ENCODE measurements around the gene KRTAP21-2. TPM values are rescaled to one million over a fixed set of nuclear protein-coding genes. Genes with fewer than 3 reads are reported as not detected.
"Not testable (repeated sequence)": the region's sequence is repeated elsewhere in the genome, so short reads cannot be mapped to it uniquely, and the experiment has no call there.

The KRTAP21-2 gene
- not detected for total RNA-seq

DNA sequence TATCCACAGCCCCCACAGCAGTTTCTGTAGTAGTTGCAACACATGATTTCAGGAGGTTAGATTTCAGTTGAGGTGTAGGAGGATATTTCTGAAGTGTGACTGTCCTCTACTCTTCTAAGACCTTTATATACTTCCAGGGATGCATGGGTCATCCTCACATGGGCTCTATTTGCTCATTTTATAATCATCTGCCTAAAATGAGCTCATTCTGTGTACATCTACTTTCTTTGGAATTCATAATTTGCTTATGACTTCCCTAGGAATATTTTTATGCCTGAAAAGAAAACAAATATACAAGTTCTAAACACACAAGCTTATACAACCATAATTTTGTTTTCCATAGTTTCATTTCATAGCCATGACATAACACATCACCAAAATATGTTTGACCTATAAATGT, at the start of gene KRTAP21-2:
Gene KRTAP21-2 (minus strand): TSS at position 101 of the 400 bp plus-strand sequence. CDS start 57 bp downstream, at position 44.
- POLR2A ChIA-PET, result no interaction called here
- no peaks in the 10 kb centered on the region for H3K36me3 Mint-ChIP-seq (ENCODE audit: low read depth)
- DNase-seq, result no peak
- no peak within 1 kb of the TSS for H3K27ac Mint-ChIP-seq
- peaks cover 2% of the 10 kb centered on the region for H3K9me3 Mint-ChIP-seq
- H3K27me3 Mint-ChIP-seq, result no peaks in the 10 kb centered on the region
- H3K4me1 Mint-ChIP-seq, result no peaks in the 10 kb centered on the region
- CTCF ChIA-PET, result no interaction called here
- H3K4me3 Mint-ChIP-seq, result no peak within 1 kb of the TSS

DNA sequence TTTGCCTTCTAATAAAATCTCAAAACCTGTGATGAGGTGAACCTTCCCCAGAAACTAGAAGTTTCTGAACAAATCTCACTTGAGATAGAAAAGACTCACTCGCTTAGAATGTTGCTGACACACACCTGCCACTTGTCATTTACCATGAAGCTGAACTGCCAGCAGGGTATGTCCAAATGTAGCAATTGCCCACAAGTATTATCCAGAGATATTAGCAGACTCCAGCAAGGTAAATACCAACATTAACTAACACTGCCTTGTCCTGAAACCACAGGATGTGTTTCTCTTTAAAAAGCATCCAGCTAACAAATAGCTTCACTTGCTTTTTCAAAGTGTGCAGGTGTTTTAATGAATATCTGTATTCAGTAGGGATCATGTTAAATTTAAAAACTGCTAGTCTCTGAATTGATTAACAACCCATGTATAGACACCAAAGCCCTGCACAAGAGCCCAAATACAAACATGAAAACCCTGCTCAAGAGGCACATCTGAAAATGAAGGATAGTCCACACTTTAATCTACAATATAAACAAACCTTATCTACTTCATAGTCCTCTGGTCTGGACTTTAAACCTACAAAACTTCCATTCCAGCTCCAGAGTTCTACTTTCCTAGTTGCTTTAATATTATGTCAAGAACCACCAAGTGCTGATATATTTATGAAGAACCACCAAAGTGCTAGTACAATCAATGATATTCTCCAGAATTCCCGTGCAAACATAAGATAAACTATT, 46.7 kb upstream of the KRTAP21-2 start:
- H3K9me3 Mint-ChIP-seq, result no peaks in the 10 kb centered on the region
- H3K36me3 Mint-ChIP-seq (ENCODE audit: low read depth), result no peaks in the 10 kb centered on the region
- ChIA-PET POLR2A (no interaction called here), CTCF (no interaction called here)
- no peak for DNase-seq
- H3K4me3 Mint-ChIP-seq, result no peak overlapping the region
- no peak overlapping the region for H3K27ac Mint-ChIP-seq
- peaks cover 10% of the 10 kb centered on the region for H3K27me3 Mint-ChIP-seq
- H3K4me1 Mint-ChIP-seq, result no peaks in the 10 kb centered on the region

DNA sequence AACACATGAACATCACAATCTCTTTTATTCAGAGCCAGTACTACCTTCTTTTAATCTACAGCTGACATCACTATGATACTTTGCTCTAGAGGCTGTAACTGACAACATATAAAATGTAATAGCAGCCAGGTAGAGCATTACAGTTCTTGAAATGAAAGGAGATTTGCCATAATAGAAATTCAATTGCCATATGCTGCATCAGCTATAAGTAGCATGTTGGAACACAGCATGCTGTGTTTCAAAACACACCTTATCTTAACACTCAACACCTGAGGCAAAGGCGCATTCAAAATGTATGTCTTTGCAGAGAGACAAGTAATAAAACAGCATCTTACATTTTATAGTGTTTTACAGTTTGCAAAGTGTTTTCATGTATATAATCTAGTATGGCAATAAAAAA, 32.2 kb upstream of the KRTAP21-2 start:
- Mint-ChIP-seq H3K27ac (no peak overlapping the region), H3K4me3 (no peak overlapping the region), H3K4me1 (no peaks in the 10 kb centered on the region), H3K9me3 (no peaks in the 10 kb centered on the region), H3K36me3 (ENCODE audit: low read depth) (no peaks in the 10 kb centered on the region), H3K27me3 (peaks cover 3% of the 10 kb centered on the region)
- POLR2A ChIA-PET, result no interaction called here
- DNase-seq, result no peak
- CTCF ChIA-PET, result no interaction called here

GRCh38 chr21:30769724-30770431, 22.8 kb upstream of the KRTAP21-2 start:
- no peaks in the 10 kb centered on the region for H3K9me3 Mint-ChIP-seq
- H3K4me3 Mint-ChIP-seq, result no peak overlapping the region
- no peaks in the 10 kb centered on the region for H3K27me3 Mint-ChIP-seq
- CTCF ChIA-PET, result no interaction called here
- no peaks in the 10 kb centered on the region for H3K4me1 Mint-ChIP-seq
- no peak for DNase-seq
- no peaks in the 10 kb centered on the region for H3K36me3 Mint-ChIP-seq (ENCODE audit: low read depth)
- H3K27ac Mint-ChIP-seq, result no peak overlapping the region
- POLR2A ChIA-PET, result no interaction called here

DNA sequence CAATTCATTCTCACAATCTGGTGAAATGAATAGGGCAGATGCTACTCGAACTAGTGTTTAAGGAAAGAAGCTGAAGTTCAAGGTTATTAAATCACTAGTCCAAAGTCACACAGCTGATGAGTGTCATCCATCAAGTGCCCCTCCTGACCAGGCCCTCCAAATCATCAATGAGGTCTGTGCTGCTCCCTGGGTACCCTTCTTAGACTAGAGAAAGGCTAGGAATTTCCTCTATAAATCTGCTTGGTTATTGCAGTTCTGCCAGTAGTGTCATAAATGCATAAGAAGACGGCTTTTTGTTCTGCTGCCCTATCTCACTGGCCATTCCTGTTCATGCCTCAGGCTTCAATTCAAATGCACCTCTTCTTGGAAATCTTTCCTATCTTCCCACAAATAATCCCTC, 13.7 kb upstream of the KRTAP21-2 start:
- H3K27ac Mint-ChIP-seq, result no peak overlapping the region
- H3K27me3 Mint-ChIP-seq, result peaks cover 2% of the 10 kb centered on the region
- no peaks in the 10 kb centered on the region for H3K9me3 Mint-ChIP-seq
- H3K36me3 Mint-ChIP-seq (ENCODE audit: low read depth), result no peaks in the 10 kb centered on the region
- no peak overlapping the region for H3K4me3 Mint-ChIP-seq
- H3K4me1 Mint-ChIP-seq, result no peaks in the 10 kb centered on the region
- no peak for DNase-seq
- ChIA-PET POLR2A (no interaction called here), CTCF (no interaction called here)

- no peaks in the 10 kb centered on the region for H3K36me3 Mint-ChIP-seq (ENCODE audit: low read depth)
- POLR2A ChIA-PET, result no interaction called here
- H3K4me1 Mint-ChIP-seq, result no peaks in the 10 kb centered on the region
- no peak overlapping the region for H3K27ac Mint-ChIP-seq
- CTCF ChIA-PET, result no interaction called here
- H3K9me3 Mint-ChIP-seq, result no peaks in the 10 kb centered on the region
- no peak overlapping the region for H3K4me3 Mint-ChIP-seq
- peaks cover 4% of the 10 kb centered on the region for H3K27me3 Mint-ChIP-seq
- DNase-seq, result no peak
Measured at GRCh38 chr21:30758306-30758705, 11.2 kb upstream of the KRTAP21-2 start.

GRCh38 chr21:30755328-30755727, 8.3 kb upstream of the KRTAP21-2 start, which contains the start of gene KRTAP21-1:
KRTAP21-1 (minus strand) TSS chr21:30755428; CDS start chr21:30755378, 50 bp downstream.
- H3K27ac Mint-ChIP-seq; H3K9me3 Mint-ChIP-seq; H3K27me3 Mint-ChIP-seq; H3K36me3 Mint-ChIP-seq (ENCODE audit: low read depth); DNase-seq; H3K4me3 Mint-ChIP-seq; CTCF ChIA-PET; H3K4me1 Mint-ChIP-seq; POLR2A ChIA-PET: not testable (repeated sequence)

DNA sequence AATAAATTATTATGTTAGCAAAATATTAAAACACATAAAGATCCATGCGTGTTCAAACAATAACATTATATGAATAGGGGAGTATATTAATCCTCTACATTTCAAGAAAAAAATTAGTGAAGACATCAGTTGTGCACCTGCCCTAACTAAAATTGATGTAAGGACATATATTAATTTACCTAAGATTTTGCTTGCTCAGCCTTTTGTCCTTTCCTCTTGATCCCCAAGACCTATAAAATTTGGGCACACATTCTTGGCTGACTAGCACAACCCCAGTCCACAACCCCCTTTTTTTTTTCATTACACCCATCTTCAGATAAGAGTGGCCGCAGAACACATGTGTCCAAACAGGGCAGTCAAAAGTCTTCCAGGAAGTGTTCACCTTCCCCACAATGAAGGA, 6.6 kb downstream of the KRTAP21-2 start:
- Mint-ChIP-seq H3K9me3 (peaks cover 2% of the 10 kb centered on the region), H3K4me1 (no peaks in the 10 kb centered on the region), H3K36me3 (ENCODE audit: low read depth) (no peaks in the 10 kb centered on the region), H3K4me3 (no peak overlapping the region), H3K27me3 (peaks cover 6% of the 10 kb centered on the region), H3K27ac (no peak overlapping the region)
- ChIA-PET POLR2A (no interaction called here), CTCF (no interaction called here)
- DNase-seq, result no peak

DNA sequence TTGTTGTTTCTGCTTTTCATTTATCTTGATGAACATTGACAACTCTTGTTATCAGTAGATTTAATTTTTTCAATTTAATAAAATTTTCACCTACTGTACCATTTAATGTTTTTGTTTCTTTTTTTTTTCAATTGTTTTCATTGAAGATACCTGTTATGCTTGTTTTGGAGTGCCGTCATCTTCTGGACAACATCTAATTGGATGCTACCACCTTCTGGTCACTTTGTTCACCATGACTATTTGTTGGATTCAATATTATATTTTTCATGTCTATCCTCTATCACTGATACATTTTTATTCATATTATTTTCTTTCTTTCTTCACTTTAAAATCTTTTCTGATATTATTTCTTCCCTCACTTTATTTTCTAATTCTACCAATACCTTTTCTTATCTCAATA, 14.0 kb downstream of the KRTAP21-2 start:
- ChIA-PET POLR2A (no interaction called here), CTCF (no interaction called here)
- peaks cover 15% of the 10 kb centered on the region for H3K27me3 Mint-ChIP-seq
- H3K27ac Mint-ChIP-seq, result no peak overlapping the region
- DNase-seq, result no peak
- H3K9me3 Mint-ChIP-seq, result no peaks in the 10 kb centered on the region
- H3K4me3 Mint-ChIP-seq, result no peak overlapping the region
- H3K36me3 Mint-ChIP-seq (ENCODE audit: low read depth), result no peaks in the 10 kb centered on the region
- no peaks in the 10 kb centered on the region for H3K4me1 Mint-ChIP-seq

DNA sequence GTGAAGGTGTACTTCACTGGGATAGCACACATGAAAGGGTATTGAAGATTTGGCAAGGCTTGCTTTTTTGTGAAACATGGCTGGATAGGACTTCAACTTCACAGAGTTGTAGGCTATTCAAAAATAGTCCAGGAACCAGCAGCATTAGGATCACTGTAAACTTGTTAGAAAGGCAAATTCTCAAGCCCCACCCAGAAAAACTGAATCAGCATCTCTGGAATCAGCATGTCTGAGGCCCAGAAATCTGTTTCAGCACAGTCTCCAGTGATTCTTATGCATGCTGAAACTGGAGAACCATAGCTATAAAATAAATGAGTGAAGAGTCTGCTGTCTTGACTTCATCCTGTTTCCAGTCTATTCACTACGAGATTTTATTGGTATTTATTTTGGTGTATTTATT, 20.3 kb downstream of the KRTAP21-2 start:
- Mint-ChIP-seq H3K27me3 (peaks cover 18% of the 10 kb centered on the region), H3K4me1 (no peaks in the 10 kb centered on the region), H3K27ac (no peak overlapping the region), H3K4me3 (no peak overlapping the region), H3K36me3 (ENCODE audit: low read depth) (peaks cover 4% of the 10 kb centered on the region), H3K9me3 (no peaks in the 10 kb centered on the region)
- POLR2A ChIA-PET, result no interaction called here
- CTCF ChIA-PET, result no interaction called here
- DNase-seq, result no peak

GRCh38 chr21:30719401-30719800, 27.7 kb downstream of the KRTAP21-2 start:
- H3K36me3 Mint-ChIP-seq (ENCODE audit: low read depth), result no peaks in the 10 kb centered on the region
- no peaks in the 10 kb centered on the region for H3K9me3 Mint-ChIP-seq
- peaks cover 5% of the 10 kb centered on the region for H3K27me3 Mint-ChIP-seq
- POLR2A ChIA-PET, result no interaction called here
- H3K4me1 Mint-ChIP-seq, result peaks cover 24% of the 10 kb centered on the region
- H3K4me3 Mint-ChIP-seq, result no peak overlapping the region
- CTCF ChIA-PET, result interaction anchor here (0.6 kb wide), 1 partner anchor 139 kb away, joined by 3 read pairs; no protein-coding TSS in a partner anchor
- no peak for DNase-seq
- no peak overlapping the region for H3K27ac Mint-ChIP-seq

- Mint-ChIP-seq H3K27ac (peak within 1 kb of the TSS; percentile 44), H3K9me3 (peaks cover 2% of the 10 kb centered on the region), H3K36me3 (ENCODE audit: low read depth) (no peaks in the 10 kb centered on the region), H3K27me3 (peaks cover 2% of the 10 kb centered on the region), H3K4me3 (no peak within 1 kb of the TSS), H3K4me1 (peaks cover 24% of the 10 kb centered on the region)
- no peak for DNase-seq
- ChIA-PET CTCF (interaction anchor here (0.6 kb wide), 1 partner anchor 140 kb away, joined by 3 read pairs; no protein-coding TSS in a partner anchor), POLR2A (no interaction called here)
Measured at GRCh38 chr21:30718239-30718909, 28.7 kb downstream of the KRTAP21-2 start, which contains the start of gene KRTAP21-3. KRTAP21-3 (minus strand) TSS chr21:30718777; CDS start chr21:30718759, 18 bp downstream.

- H3K4me3 Mint-ChIP-seq, result no peak overlapping the region
- CTCF ChIA-PET, result no interaction called here
- no peak for DNase-seq
Measured at GRCh38 chr21:30717105-30717504, 30.0 kb downstream of the KRTAP21-2 start.

More at GRCh38 chr21:30717105-30717504, 30.0 kb downstream of the KRTAP21-2 start:
- Mint-ChIP-seq H3K36me3 (ENCODE audit: low read depth) (no peaks in the 10 kb centered on the region), H3K27ac (peak overlapping the region; percentile 44), H3K27me3 (no peaks in the 10 kb centered on the region), H3K9me3 (peaks cover 4% of the 10 kb centered on the region), H3K4me1 (peaks cover 24% of the 10 kb centered on the region)
- POLR2A ChIA-PET, result no interaction called here

Measured in activated CD4-positive, alpha-beta memory T cell treated with anti-CD3 and anti-CD28 coated beads, Interleukin-2, amount 10 ng/mL, durations not matched to agents 7 days and 5 days (primary cell).